PFSK-1 (cell line): ENCODE measurements around the gene GABRA6.

ENCODE experiments used
- POLR2AphosphoS5 ChIP-seq: IDR thresholded peaks from 2 replicates; pipeline ENCODE4 v1.6.1; 2012; ENCODE audit warnings: low read depth, mild to moderate bottlenecking, control low read depth, low read length, moderate library complexity
- REST ChIP-seq, 2 experiments: IDR thresholded peaks; 2 replicates each; pipeline versions ENCODE4 v1.6.1 to v1.8.0; 2011 to 2012; ENCODE audit warnings: low read depth in 2 of 2, low read length in 2 of 2, control low read depth in 1 of 2, inconsistent platforms in 1 of 2, mild to moderate bottlenecking in 1 of 2, moderate library complexity in 1 of 2; ENCODE audit not compliant: insufficient read depth in 1 of 2

DNA sequence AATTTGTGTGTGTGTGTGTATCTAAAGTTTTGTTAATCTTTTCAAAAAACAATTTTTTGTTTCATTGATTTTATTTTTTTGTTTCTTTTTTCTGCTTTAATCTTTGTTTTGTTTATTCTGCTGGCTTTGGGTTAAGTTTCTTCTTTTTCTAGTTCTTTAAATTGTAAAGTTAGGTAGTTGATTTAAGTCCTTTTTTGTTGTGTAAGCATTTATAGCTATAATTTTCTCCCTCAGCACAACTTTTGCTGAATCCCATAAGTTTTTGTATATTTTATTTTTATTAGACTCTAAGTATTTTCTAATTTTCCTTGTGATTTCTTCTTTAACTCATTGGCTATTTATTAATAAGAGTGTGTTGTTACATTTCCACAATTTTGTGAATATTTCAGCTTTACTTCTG is 34.9 kb downstream of the GABRA6 start:
- TF ChIP-seq REST (IDR thresholded peaks at IDR 0.05; ENCODE audit: insufficient read depth in 1 of 2, low read depth in 2 of 2, low read length in 2 of 2) (no peak), POLR2AphosphoS5 (no peak)
